H9 (cell line): ENCODE measurements around the gene CREB5. TPM values are rescaled to one million over a fixed set of nuclear protein-coding genes. Genes with fewer than 3 reads are reported as not detected.

Source experiments
- DNase-seq: peaks from one replicate; pipeline ENCODE4 v3.0.0-alpha.2; 2017
- H2AFZ ChIP-seq: one replicate; pipeline ENCODE4 v1.6.1; 2013; ENCODE audit warnings: mild to moderate bottlenecking, low read length, control low read depth, moderate library complexity
- H2AK5ac ChIP-seq: 2 replicates; pipeline ENCODE4 v1.6.1; 2013; ENCODE audit warnings: low read length, control low read depth, mixed read lengths; ENCODE audit not compliant: insufficient read length
- H2BK120ac ChIP-seq: one replicate; pipeline ENCODE4 v1.6.1; 2013; ENCODE audit warnings: low read depth, mild to moderate bottlenecking, low read length, control low read depth, inconsistent platforms; ENCODE audit not compliant: poor library complexity, severe bottlenecking
- H2BK12ac ChIP-seq: 2 replicates; pipeline ENCODE4 v1.6.1; 2013; ENCODE audit warnings: low read length, control low read depth, mixed read lengths, low read depth; ENCODE audit not compliant: insufficient read length
- H2BK15ac ChIP-seq: 2 replicates; pipeline ENCODE4 v1.6.1; 2013; ENCODE audit warnings: low read depth, low read length, control low read depth
- H2BK20ac ChIP-seq: one replicate; pipeline ENCODE4 v1.6.1; 2013; ENCODE audit warnings: low read depth, mild to moderate bottlenecking, low read length, control low read depth, inconsistent platforms; ENCODE audit not compliant: poor library complexity, severe bottlenecking
- H2BK5ac ChIP-seq: 2 replicates; pipeline ENCODE4 v1.6.1; 2013; ENCODE audit warnings: low read length, control low read depth, mixed read lengths; ENCODE audit not compliant: insufficient read length
- H3K14ac ChIP-seq: 2 replicates; pipeline ENCODE4 v1.6.1; 2013; ENCODE audit warnings: low read length, control low read depth; ENCODE audit not compliant: insufficient read depth
- H3K18ac ChIP-seq: 2 replicates; pipeline ENCODE4 v1.6.1; 2013; ENCODE audit warnings: low read depth, mild to moderate bottlenecking, mixed read lengths, low read length, control low read depth; ENCODE audit not compliant: insufficient read length
- H3K23ac ChIP-seq: 2 replicates; pipeline ENCODE4 v1.6.1; 2013; ENCODE audit warnings: low read length, control low read depth, mixed read lengths, low read depth; ENCODE audit not compliant: insufficient read length
- H3K23me2 ChIP-seq: 2 replicates; pipeline ENCODE4 v1.6.1; 2013; ENCODE audit warnings: low read depth, mild to moderate bottlenecking, mixed read lengths, low read length, control low read depth; ENCODE audit not compliant: insufficient read length, poor library complexity, severe bottlenecking
- H3K27ac ChIP-seq: 2 replicates; pipeline ENCODE4 v1.5.1; 2013; ENCODE audit warnings: low read length, control low read depth, mixed read lengths, low read depth; ENCODE audit not compliant: insufficient read length
- H3K27me3 ChIP-seq: 2 replicates; pipeline ENCODE4 v1.6.1; 2013; ENCODE audit warnings: low read length, control low read depth, inconsistent platforms; ENCODE audit not compliant: insufficient read depth
- H3K4ac ChIP-seq: 2 replicates; pipeline ENCODE4 v1.6.1; 2013; ENCODE audit warnings: low read depth, mild to moderate bottlenecking, control low read depth, inconsistent platforms, low read length, moderate library complexity
- H3K4me1 ChIP-seq: 2 replicates; pipeline ENCODE4 v1.6.1; 2013; ENCODE audit warnings: low read length, control low read depth, inconsistent platforms; ENCODE audit not compliant: insufficient read depth
- H3K4me2 ChIP-seq: 2 replicates; pipeline ENCODE4 v1.6.1; 2013; ENCODE audit warnings: low read length, control low read depth, mixed read lengths; ENCODE audit not compliant: insufficient read length, insufficient read depth
- H3K56ac ChIP-seq: 2 replicates; pipeline ENCODE4 v1.6.1; 2013; ENCODE audit warnings: low read depth, mild to moderate bottlenecking, mixed read lengths, low read length, control low read depth; ENCODE audit not compliant: insufficient read length
- H3K79me1 ChIP-seq: 2 replicates; pipeline ENCODE4 v1.6.1; 2013; ENCODE audit warnings: low read depth, mild to moderate bottlenecking, moderate library complexity, low read length, control low read depth, inconsistent platforms; ENCODE audit not compliant: insufficient read depth, poor library complexity, severe bottlenecking
- H3K79me2 ChIP-seq: 2 replicates; pipeline ENCODE4 v1.6.1; 2013; ENCODE audit warnings: low read length, control low read depth, inconsistent platforms; ENCODE audit not compliant: insufficient read depth
- H3K9ac ChIP-seq: 2 replicates; pipeline ENCODE4 v1.6.1; 2013; ENCODE audit warnings: low read length, control low read depth, mixed read lengths; ENCODE audit not compliant: insufficient read length; ENCODE audit errors: extremely low read depth
- H3K9me3 ChIP-seq: one replicate; pipeline ENCODE4 v1.6.1; 2013; ENCODE audit warnings: low read depth, low read length, inconsistent platforms; ENCODE audit not compliant: control insufficient read depth
- H3T11ph ChIP-seq: one replicate; pipeline ENCODE4 v1.6.1; 2013; ENCODE audit warnings: mild to moderate bottlenecking, low read length, control low read depth, inconsistent platforms
- H4K20me1 ChIP-seq: one replicate; pipeline ENCODE4 v1.6.1; 2013; ENCODE audit not compliant: control insufficient read depth, insufficient read length, insufficient read depth
- H4K5ac ChIP-seq: 2 replicates; pipeline ENCODE4 v1.6.1; 2013; ENCODE audit warnings: low read depth, mild to moderate bottlenecking, mixed read lengths, low read length, control low read depth; ENCODE audit not compliant: insufficient read length
- H4K8ac ChIP-seq: replicated peaks from 2 replicates; pipeline ENCODE4 v1.6.1; 2013; ENCODE audit warnings: low read length, control low read depth, mixed read lengths, low read depth; ENCODE audit not compliant: insufficient read length
- H4K91ac ChIP-seq: 2 replicates; pipeline ENCODE4 v1.6.1; 2013; ENCODE audit warnings: low read depth, mild to moderate bottlenecking, moderate library complexity, mixed read lengths, low read length, control low read depth; ENCODE audit not compliant: insufficient read length
- H3K27ac Mint-ChIP-seq, 3 experiments: 2 replicates in 2 of 3; 3 replicates in 1 of 3; pipeline ENCODE4 v1.8.0; 2020 to 2021; ENCODE audit warnings: mixed read lengths in 3 of 3, mild to moderate bottlenecking in 1 of 3, moderate library complexity in 1 of 3
- H3K27me3 Mint-ChIP-seq: 2 replicates; pipeline ENCODE4 v1.8.0; 2021; ENCODE audit warnings: low read depth, mild to moderate bottlenecking, moderate library complexity, mixed read lengths
- H3K36me3 Mint-ChIP-seq, 3 experiments: 2 replicates in 2 of 3; 3 replicates in 1 of 3; pipeline ENCODE4 v1.8.0; 2020 to 2021; ENCODE audit warnings: low read depth in 3 of 3, mixed read lengths in 3 of 3; ENCODE audit not compliant: insufficient read depth in 1 of 3
- H3K4me1 Mint-ChIP-seq, 2 experiments: 2 replicates each; pipeline ENCODE4 v1.8.0; 2020; ENCODE audit warnings: mixed read lengths in 2 of 2
- H3K4me3 Mint-ChIP-seq, 2 experiments: 2 replicates in 1 of 2; 3 replicates in 1 of 2; pipeline ENCODE4 v1.8.0; 2020 to 2021; ENCODE audit warnings: mild to moderate bottlenecking in 2 of 2, mixed read lengths in 2 of 2, moderate library complexity in 1 of 2
- H3K9me3 Mint-ChIP-seq, 2 experiments: 2 replicates in 1 of 2; 3 replicates in 1 of 2; pipeline ENCODE4 v1.8.0; 2020; ENCODE audit warnings: mild to moderate bottlenecking in 2 of 2, mixed read lengths in 2 of 2, moderate library complexity in 1 of 2
- total RNA-seq: library from RNA; stranded (reverse); gene quantifications from 2 replicates; pipeline ENCODE4 v1.2.1, GENCODE V29; 2021
- TF ChIP-seq, protein P1 (sequence below): fragments of 200-600 bp; sonication (generic); conservative IDR thresholded peaks from 3 replicates; pipeline ENCODE4 v1.8.0; 2021; ENCODE audit warnings: antibody characterized with exemption, mild to moderate bottlenecking

Gene CREB5
- total RNA-seq, 1 experiment from 2014 or later, result 4.0 TPM

- H3K9ac ChIP-seq, result no peak overlapping the region
- no peak overlapping the region for H3K23ac ChIP-seq
- no peak overlapping the region for H3K4me2 ChIP-seq
- no peak overlapping the region for H3K4ac ChIP-seq
- H2BK120ac ChIP-seq, result no peak overlapping the region
- H2BK12ac ChIP-seq, result no peak overlapping the region
- H3K14ac ChIP-seq, result no peak overlapping the region
- H4K20me1 ChIP-seq, result no peaks in the 10 kb centered on the region
- H3K79me1 ChIP-seq, result no peaks in the 10 kb centered on the region
- Mint-ChIP-seq H3K36me3 (peaks cover 2 to 11% (median 11%) of the 10 kb centered on the region in 3 experiments; a peak in 6 of 7 replicates), H3K27ac (no peak overlapping the region), H3K9me3 (peaks cover 8 to 15% of the 10 kb centered on the region in 2 experiments), H3K4me1 (peaks cover 26 to 27% of the 10 kb centered on the region in 2 experiments), H3K27me3 (no peaks in the 10 kb centered on the region; the same call in 1 of the 2 replicates), H3K4me3 (no peak overlapping the region)
- TF ChIP-seq, protein P1, sequence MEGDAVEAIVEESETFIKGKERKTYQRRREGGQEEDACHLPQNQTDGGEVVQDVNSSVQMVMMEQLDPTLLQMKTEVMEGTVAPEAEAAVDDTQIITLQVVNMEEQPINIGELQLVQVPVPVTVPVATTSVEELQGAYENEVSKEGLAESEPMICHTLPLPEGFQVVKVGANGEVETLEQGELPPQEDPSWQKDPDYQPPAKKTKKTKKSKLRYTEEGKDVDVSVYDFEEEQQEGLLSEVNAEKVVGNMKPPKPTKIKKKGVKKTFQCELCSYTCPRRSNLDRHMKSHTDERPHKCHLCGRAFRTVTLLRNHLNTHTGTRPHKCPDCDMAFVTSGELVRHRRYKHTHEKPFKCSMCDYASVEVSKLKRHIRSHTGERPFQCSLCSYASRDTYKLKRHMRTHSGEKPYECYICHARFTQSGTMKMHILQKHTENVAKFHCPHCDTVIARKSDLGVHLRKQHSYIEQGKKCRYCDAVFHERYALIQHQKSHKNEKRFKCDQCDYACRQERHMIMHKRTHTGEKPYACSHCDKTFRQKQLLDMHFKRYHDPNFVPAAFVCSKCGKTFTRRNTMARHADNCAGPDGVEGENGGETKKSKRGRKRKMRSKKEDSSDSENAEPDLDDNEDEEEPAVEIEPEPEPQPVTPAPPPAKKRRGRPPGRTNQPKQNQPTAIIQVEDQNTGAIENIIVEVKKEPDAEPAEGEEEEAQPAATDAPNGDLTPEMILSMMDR, result peak; percentile 51
- H2AFZ ChIP-seq, result no peak overlapping the region
- H3K27me3 ChIP-seq, result no peaks in the 10 kb centered on the region
- H4K5ac ChIP-seq, result no peak overlapping the region
- H3K27ac ChIP-seq, result no peak overlapping the region
- H3T11ph ChIP-seq, result no peak overlapping the region
- H3K23me2 ChIP-seq, result no peaks in the 10 kb centered on the region
- H2BK20ac ChIP-seq, result no peak overlapping the region
- H4K91ac ChIP-seq, result no peak overlapping the region
- H3K9me3 ChIP-seq, result no peaks in the 10 kb centered on the region
- H3K56ac ChIP-seq, result no peak overlapping the region
- no peak overlapping the region for H2AK5ac ChIP-seq
- peaks cover 10% of the 10 kb centered on the region for H3K4me1 ChIP-seq
- no peak overlapping the region for H3K18ac ChIP-seq
- H4K8ac ChIP-seq, result no peak overlapping the region
- no peak overlapping the region for H2BK5ac ChIP-seq
- H2BK15ac ChIP-seq, result no peak overlapping the region
- H3K79me2 ChIP-seq, result no peaks in the 10 kb centered on the region
- no peak for DNase-seq
These were observed 49.5 kb upstream of the CREB5 start for GRCh38 chr7:28362812-28363211.
